ENCODE measurements around the gene CD200. TPM values are rescaled to one million over a fixed set of nuclear protein-coding genes. Genes with fewer than 3 reads are reported as not detected.

CD200 gene, protein sequence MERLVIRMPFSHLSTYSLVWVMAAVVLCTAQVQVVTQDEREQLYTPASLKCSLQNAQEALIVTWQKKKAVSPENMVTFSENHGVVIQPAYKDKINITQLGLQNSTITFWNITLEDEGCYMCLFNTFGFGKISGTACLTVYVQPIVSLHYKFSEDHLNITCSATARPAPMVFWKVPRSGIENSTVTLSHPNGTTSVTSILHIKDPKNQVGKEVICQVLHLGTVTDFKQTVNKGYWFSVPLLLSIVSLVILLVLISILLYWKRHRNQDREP
- total RNA-seq = 10 to 100 TPM; 34.5 to 63.3 TPM

GRCh38 chr3:112333002-112333380 is at the start of gene CD200:
CD200 (plus strand) TSS chr3:112333156; CDS start chr3:112333213, 57 bp downstream.
- H3K36me3 Mint-ChIP-seq = peaks cover 22 to 34% of the 10 kb centered on the region in 2 donors
- DNase-seq (ENCODE audit: low spot score in 2 of 2) = peak; percentile 62 to 79
- H3K9me3 Mint-ChIP-seq = no peaks in the 10 kb centered on the region
- H3K27ac Mint-ChIP-seq = peak within 1 kb of the TSS; percentile 96 to 97
- peak; percentile 69 to 80 for ATAC-seq

- ATAC-seq = no peak
- H3K27ac Mint-ChIP-seq = no peak overlapping the region
- no peak for DNase-seq (ENCODE audit: low spot score in 2 of 2)
- H3K9me3 Mint-ChIP-seq = no peaks in the 10 kb centered on the region
- H3K36me3 Mint-ChIP-seq = no peaks in the 10 kb centered on the region
Measured at GRCh38 chr3:112289011-112289410, 43.9 kb upstream of the CD200 start.

GRCh38 chr3:112293368-112294321 is 39.3 kb upstream of the CD200 start, which contains the start of gene SLC9C1:
SLC9C1 (minus strand) TSS chr3:112294216; CDS start chr3:112286791, 7,425 bp downstream.
- Mint-ChIP-seq H3K27ac (peak within 1 kb of the TSS in 1 of 2 donors; percentile 81), H3K9me3 (no peaks in the 10 kb centered on the region), H3K36me3 (no peaks in the 10 kb centered on the region)
- DNase-seq (ENCODE audit: low spot score in 2 of 2) (peak in 1 of 2 donors; percentile 39), ATAC-seq (peak; percentile 79 to 80)

DNA sequence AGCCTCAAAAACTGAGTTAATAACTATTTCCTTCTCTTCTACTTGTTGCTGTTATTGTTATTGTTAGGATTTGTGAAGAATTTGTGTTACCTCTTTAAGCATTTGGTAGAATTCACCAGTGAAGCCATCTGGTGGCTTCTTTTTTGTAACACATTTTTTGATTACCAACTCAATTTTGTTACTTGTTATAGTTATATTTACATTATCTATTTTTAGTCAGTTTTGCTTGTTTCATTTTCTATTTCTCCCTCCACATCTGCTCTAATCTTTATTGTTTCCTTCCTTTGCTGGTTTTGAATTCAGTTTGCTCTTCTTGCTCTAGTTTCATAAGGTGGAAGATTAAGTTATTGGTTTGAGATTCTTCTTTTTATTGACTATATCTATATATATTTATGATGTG is 35.2 kb upstream of the CD200 start:
- Mint-ChIP-seq H3K36me3 (no peaks in the 10 kb centered on the region), H3K9me3 (no peaks in the 10 kb centered on the region), H3K27ac (peak overlapping the region in 1 of 2 donors; percentile 55)
- ATAC-seq (no peak), DNase-seq (ENCODE audit: low spot score in 2 of 2) (no peak)

- Mint-ChIP-seq H3K27ac (no peak overlapping the region), H3K36me3 (no peaks in the 10 kb centered on the region), H3K9me3 (no peaks in the 10 kb centered on the region)
- no peak for ATAC-seq
- no peak for DNase-seq (ENCODE audit: low spot score in 2 of 2)
Measured at GRCh38 chr3:112298781-112299180, 34.2 kb upstream of the CD200 start.

- DNase-seq (ENCODE audit: low spot score in 2 of 2) (no peak), ATAC-seq (no peak)
- Mint-ChIP-seq H3K27ac (no peak overlapping the region), H3K9me3 (no peaks in the 10 kb centered on the region), H3K36me3 (no peaks in the 10 kb centered on the region)
Measured at GRCh38 chr3:112302150-112302830, 30.7 kb upstream of the CD200 start.

GRCh38 chr3:112302881-112303763 is 29.8 kb upstream of the CD200 start:
- H3K9me3 Mint-ChIP-seq = no peaks in the 10 kb centered on the region
- no peaks in the 10 kb centered on the region for H3K36me3 Mint-ChIP-seq
- peak in 1 of 2 donors; percentile 25 for DNase-seq (ENCODE audit: low spot score in 2 of 2)
- peak; percentile 57 to 63 for ATAC-seq
- no peak overlapping the region for H3K27ac Mint-ChIP-seq

DNA sequence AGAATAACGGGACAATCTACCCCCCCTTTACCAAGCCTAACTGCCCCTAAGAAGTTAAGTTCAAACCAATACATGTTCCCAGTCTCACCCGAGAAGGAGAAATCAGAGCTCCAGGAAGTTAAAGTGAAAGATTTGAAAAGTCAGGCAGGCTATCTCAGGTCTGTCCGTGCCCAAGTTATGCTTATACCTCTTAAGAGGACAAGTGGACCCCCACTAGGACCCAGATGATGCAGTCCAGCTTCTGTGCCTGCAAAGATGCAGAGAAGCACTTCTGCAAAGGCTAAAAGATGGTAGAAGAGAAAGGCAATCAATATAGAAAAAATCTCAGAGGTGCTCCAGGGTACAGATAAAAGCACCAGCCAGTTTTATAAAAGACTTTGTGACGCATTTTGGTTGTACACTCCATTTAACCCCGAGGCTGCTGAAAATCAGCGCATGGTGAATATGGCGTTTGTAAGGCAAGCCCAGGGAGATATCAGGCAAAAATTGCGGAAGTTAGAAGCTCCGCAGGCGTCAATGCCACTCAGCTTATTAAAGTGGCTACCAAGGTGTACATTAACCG is 29.1 kb upstream of the CD200 start:
- Mint-ChIP-seq H3K9me3 (no peaks in the 10 kb centered on the region), H3K36me3 (no peaks in the 10 kb centered on the region), H3K27ac (no peak overlapping the region)
- no peak for DNase-seq (ENCODE audit: low spot score in 2 of 2)
- ATAC-seq = peak; percentile 50 to 66

GRCh38 chr3:112304611-112305010 is 28.3 kb upstream of the CD200 start:
- Mint-ChIP-seq H3K9me3 (no peaks in the 10 kb centered on the region), H3K27ac (no peak overlapping the region), H3K36me3 (no peaks in the 10 kb centered on the region)
- ATAC-seq (no peak), DNase-seq (ENCODE audit: low spot score in 2 of 2) (no peak)

DNA sequence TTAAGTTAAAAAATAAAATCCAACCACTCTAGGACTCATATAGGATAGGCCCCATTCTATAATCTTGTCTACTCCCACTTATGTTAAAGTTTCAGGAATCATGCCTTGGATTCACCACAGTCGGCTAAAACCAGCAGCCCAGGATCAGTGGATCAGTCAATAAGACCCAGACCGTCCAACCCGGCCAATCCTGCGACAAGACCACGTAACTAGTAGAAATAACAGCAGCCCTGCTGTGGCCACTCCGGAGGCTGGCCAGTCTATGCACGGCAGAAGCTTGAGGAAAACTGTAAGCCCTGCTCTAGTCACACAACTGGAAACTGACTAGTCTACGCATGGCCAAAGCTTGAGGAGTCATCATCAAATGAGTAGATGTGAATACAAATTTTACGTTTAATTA is 26.1 kb upstream of the CD200 start:
- H3K27ac Mint-ChIP-seq = no peak overlapping the region
- DNase-seq (ENCODE audit: low spot score in 2 of 2) (no peak), ATAC-seq (no peak)
- H3K36me3 Mint-ChIP-seq = no peaks in the 10 kb centered on the region
- no peaks in the 10 kb centered on the region for H3K9me3 Mint-ChIP-seq

DNA sequence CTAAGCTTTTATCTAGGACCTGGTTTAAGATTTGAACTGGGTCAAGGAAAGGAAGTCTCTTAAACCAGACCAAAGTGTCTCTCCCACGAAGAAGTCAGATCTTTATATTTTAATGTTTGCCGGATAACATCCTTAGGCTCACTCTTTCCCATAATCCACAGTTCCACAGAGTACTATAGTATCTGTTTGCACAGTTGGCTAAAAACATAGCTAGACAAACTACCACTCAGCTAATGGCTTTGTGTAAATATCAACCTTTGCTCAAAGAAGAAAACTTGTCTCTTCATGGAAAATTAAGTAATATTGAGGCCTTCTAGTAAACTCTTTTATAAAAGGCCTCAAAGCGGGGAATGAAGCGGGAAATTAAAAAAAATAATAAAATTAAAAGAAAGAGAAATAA is 25.4 kb upstream of the CD200 start:
- DNase-seq (ENCODE audit: low spot score in 2 of 2) (no peak), ATAC-seq (no peak)
- H3K27ac Mint-ChIP-seq = no peak overlapping the region
- H3K9me3 Mint-ChIP-seq = no peaks in the 10 kb centered on the region
- H3K36me3 Mint-ChIP-seq = no peaks in the 10 kb centered on the region

DNA sequence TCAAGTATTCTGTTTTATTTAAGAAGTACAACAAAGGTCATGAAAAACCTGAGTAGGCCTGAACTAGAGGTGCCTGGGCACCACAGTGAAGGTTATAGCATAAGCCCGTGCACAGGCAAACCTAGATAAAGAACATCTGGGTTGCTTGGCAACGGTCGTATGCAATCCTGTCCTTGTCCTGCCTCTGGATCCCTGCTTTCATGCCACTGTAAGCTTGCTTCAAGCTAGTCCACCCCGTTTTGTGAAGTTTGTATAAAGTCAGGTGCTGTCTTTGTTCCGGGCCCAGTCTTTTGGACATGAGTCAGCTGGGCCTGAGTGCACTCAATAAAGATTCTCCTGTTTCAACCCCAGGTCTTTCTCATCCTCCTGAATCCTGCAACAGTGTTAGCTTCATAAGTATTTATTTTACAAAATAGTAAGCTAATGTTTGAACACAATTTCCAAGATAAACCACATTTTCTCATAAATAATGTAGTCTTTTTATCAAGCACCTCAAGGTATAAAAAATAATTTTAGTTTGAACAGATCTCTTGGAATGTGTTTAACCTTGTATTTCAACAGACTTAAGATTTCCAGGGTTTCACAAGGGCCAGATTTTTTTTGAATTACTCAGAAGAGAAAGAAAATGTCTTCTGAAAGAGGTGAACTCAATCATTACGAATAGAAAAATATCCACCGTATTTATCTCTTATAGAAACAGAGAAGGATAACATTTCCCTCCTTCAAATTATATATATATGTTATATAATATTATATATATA is 24.6 kb upstream of the CD200 start:
- H3K27ac Mint-ChIP-seq = no peak overlapping the region
- no peaks in the 10 kb centered on the region for H3K36me3 Mint-ChIP-seq
- ATAC-seq = no peak
- DNase-seq (ENCODE audit: low spot score in 2 of 2) = no peak
- no peaks in the 10 kb centered on the region for H3K9me3 Mint-ChIP-seq

- Mint-ChIP-seq H3K27ac (no peak overlapping the region), H3K9me3 (peaks cover 0 to 15% of the 10 kb centered on the region in 2 donors), H3K36me3 (peaks cover 0 to 6% of the 10 kb centered on the region in 2 donors)
- no peak for DNase-seq (ENCODE audit: low spot score in 2 of 2)
- no peak for ATAC-seq
Measured at GRCh38 chr3:112314649-112315048, 18.3 kb upstream of the CD200 start.

GRCh38 chr3:112315791-112316190 is 17.2 kb upstream of the CD200 start:
- H3K27ac Mint-ChIP-seq = no peak overlapping the region
- peaks cover 0 to 6% of the 10 kb centered on the region in 2 donors for H3K36me3 Mint-ChIP-seq
- no peak for DNase-seq (ENCODE audit: low spot score in 2 of 2)
- no peak for ATAC-seq
- H3K9me3 Mint-ChIP-seq = peaks cover 0 to 15% of the 10 kb centered on the region in 2 donors

Measured in activated naive CD4-positive, alpha-beta T cell treated with anti-CD3 and anti-CD28 coated beads, Interleukin-2, amount 50 U/mL, for 72 hours (primary cell).